Jurkat, Clone E6-1 (cell line): ENCODE results near the gene OSM. TPM values are rescaled to one million over a fixed set of nuclear protein-coding genes. Genes with fewer than 3 reads are reported as not detected.

Experiments used
- DNase-seq: peaks from one replicate; pipeline ENCODE4 v3.0.0-alpha.2; 2011; ENCODE audit warnings: low read depth, low spot score
- H3K4me3 ChIP-seq: 2 replicates; pipeline ENCODE4 v1.5.1; 2011; ENCODE audit warnings: mild to moderate bottlenecking, low read length, control low read depth, moderate library complexity
- polyA plus RNA-seq: library from polyadenylated mRNA; unstranded; fragments of >200 nt; gene quantifications from one replicate; pipeline ENCODE4 v1.2.1, GENCODE V29; 2012; ENCODE audit warnings: missing spikeins; ENCODE audit not compliant: insufficient read length, insufficient read depth

OSM gene
- polyA plus RNA-seq: not detected

- peak; percentile 77 for DNase-seq
- H3K4me3 ChIP-seq: peak within 1 kb of the TSS; percentile 95
These were observed at the start of gene OSM for GRCh38 chr22:30266445-30267381. Gene OSM, minus strand, starts transcription at chr22:30266851. Its CDS starts 52 bp downstream, at chr22:30266799.

- no peak for DNase-seq
- no peak overlapping the region for H3K4me3 ChIP-seq
These were observed 49.4 kb upstream of the OSM start for GRCh38 chr22:30315962-30316576.

- no peak for DNase-seq
- H3K4me3 ChIP-seq: no peak overlapping the region
These were observed 48.3 kb upstream of the OSM start for GRCh38 chr22:30314915-30315314.

GRCh38 chr22:30313527-30314363, 47.1 kb upstream of the OSM start:
- no peak overlapping the region for H3K4me3 ChIP-seq
- DNase-seq: no peak

GRCh38 chr22:30312053-30312452, 45.4 kb upstream of the OSM start:
- no peak for DNase-seq
- H3K4me3 ChIP-seq: no peak overlapping the region

GRCh38 chr22:30310881-30311771, 44.5 kb upstream of the OSM start:
- no peak overlapping the region for H3K4me3 ChIP-seq
- DNase-seq: no peak

GRCh38 chr22:30309951-30310741, 43.5 kb upstream of the OSM start:
- peak overlapping the region; percentile 15; the same call in 1 of the 2 replicates for H3K4me3 ChIP-seq
- DNase-seq: peak; percentile 88

GRCh38 chr22:30308518-30309230, 42.0 kb upstream of the OSM start:
- peak; percentile 73 for DNase-seq
- no peak overlapping the region for H3K4me3 ChIP-seq

- DNase-seq: no peak
- H3K4me3 ChIP-seq: no peak overlapping the region
These were observed 41.4 kb upstream of the OSM start for GRCh38 chr22:30308093-30308492.

GRCh38 chr22:30307041-30307574, 40.5 kb upstream of the OSM start:
- peak; percentile 46 for DNase-seq
- H3K4me3 ChIP-seq: peak overlapping the region; percentile 63

- DNase-seq: no peak
- H3K4me3 ChIP-seq: peak overlapping the region; percentile 63
These were observed 40.0 kb upstream of the OSM start for GRCh38 chr22:30306627-30307011.

- peak; percentile 98 for DNase-seq
- H3K4me3 ChIP-seq: peak overlapping the region; percentile 63
These were observed 39.4 kb upstream of the OSM start for GRCh38 chr22:30305906-30306626.

- peak overlapping the region; percentile 63 for H3K4me3 ChIP-seq
- peak; percentile 93 for DNase-seq
These were observed 38.9 kb upstream of the OSM start for GRCh38 chr22:30305519-30305905.

- H3K4me3 ChIP-seq: peak overlapping the region; percentile 63
- DNase-seq: no peak
These were observed 38.0 kb upstream of the OSM start for GRCh38 chr22:30304495-30305244.

- DNase-seq: no peak
- H3K4me3 ChIP-seq: peak overlapping the region; percentile 1
These were observed 36.1 kb upstream of the OSM start for GRCh38 chr22:30302810-30303138.
